Naive thymus-derived CD4-positive, alpha-beta T cell (primary cell): Measurements from ENCODE around the gene SETD3. TPM values are rescaled to one million over a fixed set of nuclear protein-coding genes. Genes with fewer than 3 reads are reported as not detected.

Experiments
- ATAC-seq: fragments of 150-1000 bp; cut with Tn5 transposase; 2 replicates; pipeline ENCODE4 v1.10.0; 2021; ENCODE audit warnings: mild to moderate bottlenecking, moderate library complexity
- CTCF ChIA-PET: fragments of 350-600 bp; sonication (Branson Sonifier 250); formaldehyde crosslinking; loops from one replicate; lab custom pipeline; 2021; ENCODE audit warnings: antibody characterized with exemption; lab: Charles Lee
- POLR2A ChIA-PET: fragments of 350-600 bp; sonication (Branson Sonifier 250); formaldehyde crosslinking; loops from one replicate; lab custom pipeline; 2021; ENCODE audit warnings: antibody characterized with exemption, inconsistent platforms; lab: Charles Lee
- DNase-seq, 9 donors: peaks; one replicate each; pipeline versions ENCODE4 v3.0.0 to v3.0.0-alpha.2; 2020 to 2022; ENCODE audit warnings: mixed read lengths in 1 of 9
- H3K27ac ChIP-seq: one replicate; pipeline ENCODE4 v1.7.0; 2013; ENCODE audit warnings: mild to moderate bottlenecking, low read depth, low read length, moderate library complexity
- H3K27me3 ChIP-seq, 2 donors: one replicate each; pipeline ENCODE4 v1.7.0; 2013; ENCODE audit warnings: low read length in 2 of 2, mild to moderate bottlenecking in 2 of 2, moderate library complexity in 2 of 2; ENCODE audit not compliant: control insufficient read depth in 2 of 2, insufficient read depth in 2 of 2
- H3K36me3 ChIP-seq, 3 experiments: 1 replicate in 2 of 3; 2 replicates in 1 of 3; pipeline ENCODE4 v1.7.0; 2013; ENCODE audit warnings: low read length in 3 of 3, mild to moderate bottlenecking in 3 of 3, moderate library complexity in 1 of 3; ENCODE audit not compliant: insufficient read depth in 3 of 3, control insufficient read depth in 2 of 3
- H3K4me1 ChIP-seq, 2 donors: one replicate each; pipeline ENCODE4 v1.7.0; 2013; ENCODE audit warnings: low read length in 2 of 2, mild to moderate bottlenecking in 2 of 2, moderate library complexity in 1 of 2; ENCODE audit not compliant: control insufficient read depth in 2 of 2, insufficient read depth in 2 of 2
- H3K4me3 ChIP-seq: 2 replicates; pipeline ENCODE4 v1.7.0; 2013; ENCODE audit warnings: mild to moderate bottlenecking, low read length
- H3K9me3 ChIP-seq, 3 experiments: 1 replicate in 2 of 3; 2 replicates in 1 of 3; pipeline ENCODE4 v1.7.0; 2013; ENCODE audit warnings: low read length in 3 of 3; ENCODE audit not compliant: control insufficient read depth in 2 of 3
- H3K27ac Mint-ChIP-seq, 9 donors: one replicate each; pipeline ENCODE4 v1.8.0; 2020 to 2022; ENCODE audit warnings: mixed read lengths in 9 of 9, mild to moderate bottlenecking in 8 of 9, moderate library complexity in 5 of 9, inconsistent platforms in 2 of 9
- H3K27me3 Mint-ChIP-seq, 5 donors: one replicate each; pipeline ENCODE4 v1.8.0; 2021 to 2022; ENCODE audit warnings: mixed read lengths in 5 of 5, mild to moderate bottlenecking in 1 of 5
- H3K36me3 Mint-ChIP-seq, 5 donors: one replicate each; pipeline ENCODE4 v1.8.0; 2020 to 2022; ENCODE audit warnings: mixed read lengths in 5 of 5, mild to moderate bottlenecking in 3 of 5, inconsistent platforms in 1 of 5
- H3K4me1 Mint-ChIP-seq, 7 donors: one replicate each; pipeline ENCODE4 v1.8.0; 2020 to 2022; ENCODE audit warnings: mixed read lengths in 7 of 7, mild to moderate bottlenecking in 3 of 7, inconsistent platforms in 1 of 7
- H3K4me3 Mint-ChIP-seq, 10 donors: one replicate each; pipeline ENCODE4 v1.8.0; 2020 to 2022; ENCODE audit warnings: mild to moderate bottlenecking in 10 of 10, mixed read lengths in 10 of 10, moderate library complexity in 6 of 10, inconsistent platforms in 2 of 10
- H3K9me3 Mint-ChIP-seq, 11 donors: one replicate each; pipeline ENCODE4 v1.8.0; 2020 to 2022; ENCODE audit warnings: mixed read lengths in 11 of 11, mild to moderate bottlenecking in 4 of 11, inconsistent platforms in 1 of 11, moderate library complexity in 1 of 11
- intact Hi-C, 2 donors: fragments of 100-400 bp; cut with micrococcal nuclease; formaldehyde crosslinking; loops; one replicate each; pipeline ENCODE4 v1.15.1; 2023
- polyA plus RNA-seq, 2 donors: library from polyadenylated mRNA; unstranded; fragments of 300-500 nt; fragmentation: Illumina TruSeq; gene quantifications; one replicate each; pipeline ENCODE4 v1.2.3, GENCODE V29; 2021
- total RNA-seq, 6 experiments: library from RNA in 5 of 6; stranded (reverse) in 5 of 6; gene quantifications; 1 replicate in 5 of 6; 2 replicates in 1 of 6; pipeline ENCODE4 v1.2.3 and lab custom pipeline; 2021 to 2026

Gene SETD3
- total and polyA plus RNA-seq, 7 experiments from 2014 or later, result 32.2 to 59.4 (median 53.0) TPM

- H3K9me3 ChIP-seq, result no peaks in the 10 kb centered on the region
- ChIA-PET CTCF (no interaction called here), POLR2A (no interaction called here)
- no peak for ATAC-seq
- no peaks in the 10 kb centered on the region for H3K9me3 Mint-ChIP-seq
- H3K27ac ChIP-seq, result no peak overlapping the region
- peaks cover 0 to 4% (median 0%) of the 10 kb centered on the region in 7 donors for H3K4me1 Mint-ChIP-seq
- no peaks in the 10 kb centered on the region for H3K36me3 ChIP-seq
- H3K36me3 Mint-ChIP-seq, result no peaks in the 10 kb centered on the region
- H3K4me3 Mint-ChIP-seq, result no peak overlapping the region
- H3K27me3 Mint-ChIP-seq, result no peaks in the 10 kb centered on the region
- no peak for DNase-seq
- intact Hi-C loops, result no loop called here
- H3K4me3 ChIP-seq, result no peak overlapping the region
- no peaks in the 10 kb centered on the region for H3K4me1 ChIP-seq
- H3K27me3 ChIP-seq, result no peaks in the 10 kb centered on the region
- H3K27ac Mint-ChIP-seq, result no peak overlapping the region
Measured at GRCh38 chr14:99363051-99363450, 117.6 kb downstream of the SETD3 start.

GRCh38 chr14:99361596-99362215 lies 119.0 kb downstream of the SETD3 start:
- no peaks in the 10 kb centered on the region for H3K27me3 ChIP-seq
- ChIA-PET CTCF (no interaction called here), POLR2A (no interaction called here)

GRCh38 chr14:99360774-99361595 lies 119.7 kb downstream of the SETD3 start:
- Histone ChIP-seq H3K27ac (no peak overlapping the region), H3K4me3 (no peak overlapping the region), H3K27me3 (no peaks in the 10 kb centered on the region), H3K4me1 (no peaks in the 10 kb centered on the region), H3K36me3 (no peaks in the 10 kb centered on the region), H3K9me3 (no peaks in the 10 kb centered on the region)
- DNase-seq (no peak), ATAC-seq (no peak)
- intact Hi-C loops, result no loop called here
- H3K27me3 Mint-ChIP-seq, result no peaks in the 10 kb centered on the region
- ChIA-PET POLR2A (no interaction called here), CTCF (no interaction called here)
- no peaks in the 10 kb centered on the region for H3K36me3 Mint-ChIP-seq
- H3K9me3 Mint-ChIP-seq, result no peaks in the 10 kb centered on the region
- no peak overlapping the region for H3K27ac Mint-ChIP-seq
- H3K4me1 Mint-ChIP-seq, result peaks cover 0 to 4% (median 0%) of the 10 kb centered on the region in 7 donors
- H3K4me3 Mint-ChIP-seq, result no peak overlapping the region

More at GRCh38 chr14:99361596-99362215, 119.0 kb downstream of the SETD3 start:
- Mint-ChIP-seq H3K36me3 (no peaks in the 10 kb centered on the region), H3K4me1 (peaks cover 0 to 4% (median 0%) of the 10 kb centered on the region in 7 donors), H3K4me3 (no peak overlapping the region), H3K27ac (no peak overlapping the region), H3K27me3 (no peaks in the 10 kb centered on the region), H3K9me3 (no peaks in the 10 kb centered on the region)
- ATAC-seq (no peak), DNase-seq (no peak)
- intact Hi-C loops, result no loop called here
- Histone ChIP-seq H3K4me1 (no peaks in the 10 kb centered on the region), H3K27ac (no peak overlapping the region), H3K36me3 (no peaks in the 10 kb centered on the region), H3K4me3 (no peak overlapping the region), H3K9me3 (no peaks in the 10 kb centered on the region)

GRCh38 chr14:99359906-99360305 lies 120.8 kb downstream of the SETD3 start:
- H3K4me1 Mint-ChIP-seq, result peaks cover 0 to 4% (median 0%) of the 10 kb centered on the region in 7 donors
- Histone ChIP-seq H3K27me3 (no peaks in the 10 kb centered on the region), H3K9me3 (no peaks in the 10 kb centered on the region), H3K4me3 (no peak overlapping the region), H3K36me3 (no peaks in the 10 kb centered on the region), H3K4me1 (no peaks in the 10 kb centered on the region), H3K27ac (no peak overlapping the region)
- POLR2A ChIA-PET, result no interaction called here
- intact Hi-C loops, result no loop called here
- ATAC-seq (no peak), DNase-seq (no peak)
- H3K36me3 Mint-ChIP-seq, result no peaks in the 10 kb centered on the region
- H3K9me3 Mint-ChIP-seq, result no peaks in the 10 kb centered on the region
- CTCF ChIA-PET, result interaction anchor here (0.7 kb wide), 1 partner anchor 42 kb away, joined by 4 read pairs; no protein-coding TSS in a partner anchor
- H3K27me3 Mint-ChIP-seq, result no peaks in the 10 kb centered on the region
- no peak overlapping the region for H3K4me3 Mint-ChIP-seq
- H3K27ac Mint-ChIP-seq, result no peak overlapping the region

GRCh38 chr14:99357916-99358390 lies 122.7 kb downstream of the SETD3 start:
- no peaks in the 10 kb centered on the region for H3K4me1 Mint-ChIP-seq
- no peaks in the 10 kb centered on the region for H3K27me3 Mint-ChIP-seq
- no peak overlapping the region for H3K4me3 ChIP-seq
- H3K4me1 ChIP-seq, result no peaks in the 10 kb centered on the region
- DNase-seq, result no peak
- H3K27me3 ChIP-seq, result no peaks in the 10 kb centered on the region
- H3K4me3 Mint-ChIP-seq, result no peak overlapping the region
- POLR2A ChIA-PET, result no interaction called here
- H3K36me3 Mint-ChIP-seq, result no peaks in the 10 kb centered on the region
- CTCF ChIA-PET, result no interaction called here
- H3K9me3 ChIP-seq, result no peaks in the 10 kb centered on the region
- intact Hi-C loops, result no loop called here
- H3K9me3 Mint-ChIP-seq, result no peaks in the 10 kb centered on the region
- H3K36me3 ChIP-seq, result no peaks in the 10 kb centered on the region
- ATAC-seq, result no peak
- no peak overlapping the region for H3K27ac Mint-ChIP-seq
- H3K27ac ChIP-seq, result no peak overlapping the region

GRCh38 chr14:99357151-99357915 lies 123.3 kb downstream of the SETD3 start:
- intact Hi-C loops, result no loop called here
- ChIA-PET POLR2A (no interaction called here), CTCF (interaction anchor here (0.7 kb wide), 1 partner anchor 1116 kb away, joined by 3 read pairs; no protein-coding TSS in a partner anchor)
- no peaks in the 10 kb centered on the region for H3K9me3 ChIP-seq
- H3K4me1 Mint-ChIP-seq, result no peaks in the 10 kb centered on the region
- H3K27ac Mint-ChIP-seq, result no peak overlapping the region
- H3K27me3 Mint-ChIP-seq, result no peaks in the 10 kb centered on the region
- no peaks in the 10 kb centered on the region for H3K36me3 ChIP-seq
- no peak overlapping the region for H3K27ac ChIP-seq
- ATAC-seq (no peak), DNase-seq (no peak)
- H3K4me3 ChIP-seq, result no peak overlapping the region
- H3K4me3 Mint-ChIP-seq, result no peak overlapping the region
- no peaks in the 10 kb centered on the region for H3K9me3 Mint-ChIP-seq
- no peaks in the 10 kb centered on the region for H3K4me1 ChIP-seq
- H3K36me3 Mint-ChIP-seq, result no peaks in the 10 kb centered on the region
- H3K27me3 ChIP-seq, result no peaks in the 10 kb centered on the region
